HG03575 (cell line): ENCODE measurements around the gene SLC7A1.

Source experiments
- ATAC-seq: cut with Tn5 transposase; IDR thresholded peaks from one replicate; pipeline ENCODE4 v1.9.1; 2021; ENCODE audit not compliant: unreplicated experiment, insufficient number of reproducible peaks, low FRiP score; ENCODE audit errors: extremely low read depth

The SLC7A1 gene

DNA sequence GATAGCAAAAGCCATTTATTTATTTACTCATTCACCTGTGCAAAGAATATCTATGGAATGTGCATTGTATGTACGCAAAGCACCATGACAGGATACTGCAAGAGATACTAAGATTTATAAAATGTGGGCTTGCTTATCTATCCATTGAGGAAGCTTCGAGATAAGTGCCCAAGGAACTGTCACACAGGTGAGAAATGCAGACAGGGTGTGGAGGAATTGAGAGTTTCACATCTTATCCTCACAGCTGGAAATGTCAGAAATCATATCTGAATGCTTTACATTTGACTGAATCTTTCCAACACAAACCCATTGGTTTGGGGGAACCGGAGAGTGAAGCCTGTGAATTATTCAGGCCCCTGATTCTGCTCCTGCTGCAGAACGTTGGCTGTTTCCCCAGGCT lies 113.0 kb downstream of the SLC7A1 start:
- ATAC-seq, result no peak

GRCh38 chr13:29481603-29482002 lies 113.9 kb downstream of the SLC7A1 start:
- ATAC-seq, result no peak

- ATAC-seq, result no peak
These were observed 114.5 kb downstream of the SLC7A1 start for GRCh38 chr13:29480893-29481525.

DNA sequence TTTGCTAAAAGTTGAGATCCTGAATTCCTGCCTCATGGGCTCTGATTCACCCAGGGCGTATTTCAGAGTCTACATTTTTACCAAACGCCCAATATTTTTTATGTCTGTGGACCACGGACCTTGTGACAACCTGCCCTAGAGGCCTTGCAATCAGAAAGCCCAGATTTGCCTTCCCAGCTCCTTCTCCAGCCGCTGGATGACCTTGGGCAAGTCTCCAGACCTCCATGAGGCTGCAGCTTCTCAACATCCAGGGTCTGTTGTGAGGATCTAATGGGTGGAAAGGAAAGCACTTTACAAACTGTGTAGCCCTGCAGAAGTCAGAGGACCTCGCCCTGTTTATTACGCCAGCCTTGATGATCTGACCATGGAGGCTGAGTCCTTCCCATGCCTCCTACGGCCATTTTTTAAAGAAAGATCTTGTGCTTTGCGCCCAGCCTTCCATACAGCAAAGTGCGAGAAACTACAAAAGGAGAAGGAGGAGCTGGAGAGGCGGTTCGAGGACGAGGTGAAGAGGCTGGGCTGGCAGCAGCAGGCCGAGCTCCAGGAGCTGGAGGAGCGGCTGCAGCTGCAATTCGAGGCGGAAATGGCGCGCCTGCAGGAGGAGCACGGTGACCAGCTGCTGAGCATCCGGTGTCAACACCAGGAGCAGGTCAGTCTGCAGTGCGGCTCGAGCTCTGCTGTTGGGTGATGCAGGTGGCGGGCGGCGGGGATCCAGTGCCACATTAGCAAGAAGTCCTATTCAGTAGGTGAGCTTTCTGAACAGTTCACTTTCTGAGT lies 115.6 kb downstream of the SLC7A1 start:
- no peak for ATAC-seq

GRCh38 chr13:29476046-29476445 lies 119.4 kb downstream of the SLC7A1 start:
- ATAC-seq, result no peak

DNA sequence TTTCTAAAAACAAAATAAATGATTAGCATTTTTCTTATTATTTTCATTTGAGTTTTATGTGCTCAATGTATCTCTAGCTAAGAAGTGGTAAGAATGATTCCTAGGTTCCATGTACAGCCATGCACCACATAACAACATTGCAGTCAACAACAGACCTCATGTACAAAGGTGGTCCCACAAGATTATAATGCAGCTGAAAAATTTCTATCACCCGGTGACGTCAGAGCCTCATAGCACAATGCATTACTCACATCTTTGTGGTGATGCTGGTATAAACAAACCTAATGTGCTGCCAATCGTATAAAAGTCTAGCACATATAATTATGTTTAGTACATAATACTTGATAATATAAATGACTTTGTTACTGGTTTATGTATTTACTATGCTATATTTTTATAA lies 120.5 kb downstream of the SLC7A1 start:
- ATAC-seq, result no peak

DNA sequence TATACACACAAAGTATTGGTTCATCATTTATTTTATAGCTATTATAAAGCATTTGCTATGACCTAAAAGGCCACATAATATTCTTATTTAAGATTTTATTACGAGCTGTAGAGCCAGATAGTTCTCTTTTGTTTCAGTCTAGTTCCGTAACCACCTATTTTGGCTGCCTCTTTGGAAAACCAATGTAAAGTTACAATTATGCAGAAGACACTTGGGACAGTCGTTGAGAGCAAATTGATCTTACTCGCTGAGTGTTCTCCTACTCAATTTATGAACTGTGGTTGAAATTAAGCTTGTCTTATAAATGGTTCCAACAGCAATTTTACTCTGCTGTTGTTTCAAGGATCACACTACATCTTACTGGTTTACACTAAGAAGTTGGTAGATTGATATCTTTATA lies 122.3 kb downstream of the SLC7A1 start:
- no peak for ATAC-seq

DNA sequence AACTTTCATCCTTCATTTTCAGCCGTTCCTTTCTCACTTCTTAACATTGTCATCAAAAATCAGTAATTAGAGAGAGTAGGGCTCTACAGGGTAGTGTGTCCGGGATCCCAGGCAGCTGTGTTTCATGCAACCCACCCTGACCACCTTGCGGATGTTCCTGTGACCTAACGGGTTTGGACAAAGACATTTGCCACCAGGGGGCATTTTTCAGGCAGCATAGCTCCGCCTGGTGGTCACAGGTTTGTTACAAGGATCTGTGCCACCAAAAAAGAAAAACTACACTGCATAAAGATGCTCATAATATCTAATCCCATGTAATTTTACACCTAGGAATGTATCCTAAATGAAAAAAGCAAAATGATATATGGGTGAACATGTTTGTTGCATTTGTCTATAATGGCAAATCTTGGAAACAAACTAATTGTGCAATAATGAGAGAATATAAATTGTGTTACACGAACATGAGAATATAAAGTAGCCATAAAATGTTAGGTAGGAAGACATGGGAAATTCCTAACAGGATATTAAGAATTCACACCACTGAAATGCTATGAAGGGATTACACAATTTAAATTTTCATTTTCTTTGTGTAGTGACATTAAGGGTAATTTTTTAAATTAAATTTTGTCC lies 123.0 kb downstream of the SLC7A1 start:
- ATAC-seq, result no peak

DNA sequence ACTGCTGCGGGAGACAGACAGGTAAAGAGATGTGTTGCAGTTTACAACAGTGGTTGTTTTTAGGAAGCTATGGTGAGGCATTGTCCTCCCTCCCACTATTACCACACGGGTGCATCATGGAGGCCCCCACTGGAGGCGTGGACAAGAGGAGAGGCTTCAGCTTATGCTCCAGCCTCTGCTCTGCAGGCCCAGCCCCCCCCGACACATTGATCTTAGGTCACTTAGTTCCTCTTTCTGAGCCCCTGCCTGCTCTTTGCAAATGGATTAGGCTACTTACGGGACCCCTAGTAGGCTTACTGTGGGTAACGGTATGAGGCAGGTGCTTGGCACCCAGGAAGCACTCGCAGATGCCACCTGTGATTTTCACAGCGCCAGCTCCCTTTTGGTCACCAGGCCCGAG lies 123.9 kb downstream of the SLC7A1 start:
- no peak for ATAC-seq

DNA sequence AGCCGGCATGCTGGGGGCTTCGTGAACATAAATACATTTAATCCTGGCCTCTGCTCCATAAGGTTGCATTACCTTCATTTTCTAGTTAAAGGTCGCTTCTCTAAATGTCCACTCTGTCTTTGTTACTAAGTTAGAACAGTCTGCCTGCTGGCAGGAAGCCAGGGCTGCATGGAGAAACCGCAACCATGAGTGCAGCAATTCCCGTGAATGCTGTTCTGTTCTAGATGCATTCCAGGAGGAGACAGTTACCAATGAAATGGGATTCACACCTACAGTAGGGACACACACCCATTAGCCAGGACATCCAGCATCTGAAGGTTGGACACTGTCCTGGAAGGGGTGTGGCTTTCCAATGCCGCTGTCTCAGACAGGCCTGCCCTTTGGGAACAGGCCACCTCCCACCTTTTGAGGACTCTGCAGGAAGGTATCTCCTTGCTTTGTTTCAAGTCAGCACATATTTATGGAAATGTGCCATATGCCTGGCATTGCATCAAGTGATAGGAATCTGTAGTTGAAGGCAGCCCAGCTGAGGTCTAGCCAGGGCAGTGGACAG lies 129.7 kb downstream of the SLC7A1 start:
- ATAC-seq, result no peak

DNA sequence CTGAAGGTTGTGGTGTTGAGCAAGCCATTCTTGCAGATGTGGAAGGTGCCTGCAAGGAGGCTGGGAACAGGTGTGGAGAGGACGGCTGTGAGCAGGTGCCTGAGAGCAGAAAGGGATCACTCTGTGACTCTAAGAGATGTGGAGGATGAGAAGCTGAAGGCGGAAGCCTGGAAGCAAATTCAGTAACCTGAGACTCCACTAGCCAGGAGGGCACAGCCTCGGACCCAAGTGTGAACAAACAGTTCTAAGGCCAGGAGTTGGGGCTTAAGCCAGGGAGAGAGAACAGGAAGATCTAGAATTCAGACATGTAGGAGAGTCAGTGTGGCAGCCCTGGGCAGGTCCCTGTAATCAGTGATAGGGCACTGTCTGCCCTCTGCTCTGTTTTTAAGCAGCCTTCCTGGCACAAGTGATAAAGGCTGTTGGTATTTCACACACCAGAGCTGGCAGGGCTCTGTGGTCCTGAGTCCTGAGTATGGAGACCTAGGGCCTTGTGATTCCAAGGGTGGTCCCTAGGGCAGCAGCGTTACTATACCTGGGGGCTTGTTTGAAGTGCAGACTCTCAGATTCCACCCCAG lies 131.3 kb downstream of the SLC7A1 start:
- ATAC-seq, result no peak

- ATAC-seq, result no peak
These were observed 135.6 kb downstream of the SLC7A1 start for GRCh38 chr13:29459813-29460355.
